SK-N-MC (cell line): Measurements from ENCODE around the gene SCN9A.

Experiments used
- EZH2 ChIP-seq: fragments of 200-600 bp; sonication (generic); IDR thresholded peaks from one replicate; pipeline ENCODE4 v1.6.1; 2017; ENCODE audit warnings: antibody characterized with exemption
- FOXP2 ChIP-seq: optimal IDR thresholded peaks from 2 replicates; pipeline ENCODE3; 2011; ENCODE audit warnings: mild to moderate bottlenecking, moderate library complexity; ENCODE audit not compliant: insufficient read depth; ENCODE audit errors: extremely low read length, control extremely low read depth
- POLR2AphosphoS5 ChIP-seq: IDR thresholded peaks from 2 replicates; pipeline ENCODE4 v1.6.1; 2012; ENCODE audit warnings: mild to moderate bottlenecking, low read depth, low read length, borderline replicate concordance

DNA sequence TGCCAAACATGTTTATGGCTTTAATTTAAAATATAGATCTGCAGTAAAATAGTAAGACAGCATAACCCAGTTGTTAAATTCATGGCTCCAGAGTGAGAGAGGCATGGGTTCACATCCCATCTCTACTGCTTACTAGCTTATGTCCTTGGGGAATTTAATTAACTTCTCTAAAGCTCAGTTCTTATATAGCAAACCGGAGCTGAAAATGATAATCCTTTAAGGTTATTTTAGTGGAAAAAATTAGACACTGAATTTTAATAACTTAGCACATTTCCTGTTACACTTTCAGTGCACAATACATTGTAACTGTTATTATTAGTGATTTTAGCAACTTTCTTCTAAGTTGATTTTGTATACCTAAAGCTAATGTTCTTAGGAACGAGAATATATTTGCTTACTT is 14.8 kb downstream of the SCN9A start:
- TF ChIP-seq POLR2AphosphoS5 (no peak), EZH2 (no peak), FOXP2 (no peak)
